ENCODE measurements around the gene ATM.

DNA sequence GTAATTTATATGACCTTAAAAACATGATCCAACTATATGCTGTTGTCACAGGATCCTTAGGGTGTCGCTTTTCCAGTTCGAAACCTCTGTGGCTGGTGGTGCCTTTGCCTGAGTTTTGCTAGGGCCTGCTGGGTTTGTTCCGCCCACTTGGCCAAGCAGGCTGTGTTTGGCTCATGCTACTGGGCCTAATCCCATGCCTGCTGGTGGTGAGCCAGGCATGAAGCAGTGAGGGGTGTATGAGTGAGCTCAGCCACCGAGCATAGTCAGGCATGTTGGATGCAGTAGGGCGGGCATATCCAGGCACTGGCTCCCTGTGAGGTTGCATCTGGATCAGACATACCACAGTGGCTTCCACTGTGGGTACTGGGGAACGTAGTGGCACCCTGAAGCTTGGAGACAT is 16.7 kb upstream of the ATM start:
- TF ChIP-seq, protein P1, sequence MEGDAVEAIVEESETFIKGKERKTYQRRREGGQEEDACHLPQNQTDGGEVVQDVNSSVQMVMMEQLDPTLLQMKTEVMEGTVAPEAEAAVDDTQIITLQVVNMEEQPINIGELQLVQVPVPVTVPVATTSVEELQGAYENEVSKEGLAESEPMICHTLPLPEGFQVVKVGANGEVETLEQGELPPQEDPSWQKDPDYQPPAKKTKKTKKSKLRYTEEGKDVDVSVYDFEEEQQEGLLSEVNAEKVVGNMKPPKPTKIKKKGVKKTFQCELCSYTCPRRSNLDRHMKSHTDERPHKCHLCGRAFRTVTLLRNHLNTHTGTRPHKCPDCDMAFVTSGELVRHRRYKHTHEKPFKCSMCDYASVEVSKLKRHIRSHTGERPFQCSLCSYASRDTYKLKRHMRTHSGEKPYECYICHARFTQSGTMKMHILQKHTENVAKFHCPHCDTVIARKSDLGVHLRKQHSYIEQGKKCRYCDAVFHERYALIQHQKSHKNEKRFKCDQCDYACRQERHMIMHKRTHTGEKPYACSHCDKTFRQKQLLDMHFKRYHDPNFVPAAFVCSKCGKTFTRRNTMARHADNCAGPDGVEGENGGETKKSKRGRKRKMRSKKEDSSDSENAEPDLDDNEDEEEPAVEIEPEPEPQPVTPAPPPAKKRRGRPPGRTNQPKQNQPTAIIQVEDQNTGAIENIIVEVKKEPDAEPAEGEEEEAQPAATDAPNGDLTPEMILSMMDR (conservative IDR thresholded peaks at IDR 0.05 in 1 of 2, IDR thresholded peaks at IDR 0.05 in 1 of 2; ENCODE audit: low read depth in 1 of 2, low read length in 2 of 2): no peak
- no peak for TF ChIP-seq EZH2 (IDR thresholded peaks at IDR 0.05; ENCODE audit: low read length, missing control alignments)
